Stimulated activated CD4-positive, alpha-beta T cell treated with anti-CD3 and anti-CD28 coated beads, Interleukin-15, amount 100 ng/mL, for 48 hours (primary cell): ENCODE data around the gene C12orf43.

Source experiments
- DNase-seq, 2 donors: peaks; one replicate each; pipeline ENCODE4 v3.0.0-alpha.2; 2020; ENCODE audit warnings: low read depth in 2 of 2

The C12orf43 gene

DNA sequence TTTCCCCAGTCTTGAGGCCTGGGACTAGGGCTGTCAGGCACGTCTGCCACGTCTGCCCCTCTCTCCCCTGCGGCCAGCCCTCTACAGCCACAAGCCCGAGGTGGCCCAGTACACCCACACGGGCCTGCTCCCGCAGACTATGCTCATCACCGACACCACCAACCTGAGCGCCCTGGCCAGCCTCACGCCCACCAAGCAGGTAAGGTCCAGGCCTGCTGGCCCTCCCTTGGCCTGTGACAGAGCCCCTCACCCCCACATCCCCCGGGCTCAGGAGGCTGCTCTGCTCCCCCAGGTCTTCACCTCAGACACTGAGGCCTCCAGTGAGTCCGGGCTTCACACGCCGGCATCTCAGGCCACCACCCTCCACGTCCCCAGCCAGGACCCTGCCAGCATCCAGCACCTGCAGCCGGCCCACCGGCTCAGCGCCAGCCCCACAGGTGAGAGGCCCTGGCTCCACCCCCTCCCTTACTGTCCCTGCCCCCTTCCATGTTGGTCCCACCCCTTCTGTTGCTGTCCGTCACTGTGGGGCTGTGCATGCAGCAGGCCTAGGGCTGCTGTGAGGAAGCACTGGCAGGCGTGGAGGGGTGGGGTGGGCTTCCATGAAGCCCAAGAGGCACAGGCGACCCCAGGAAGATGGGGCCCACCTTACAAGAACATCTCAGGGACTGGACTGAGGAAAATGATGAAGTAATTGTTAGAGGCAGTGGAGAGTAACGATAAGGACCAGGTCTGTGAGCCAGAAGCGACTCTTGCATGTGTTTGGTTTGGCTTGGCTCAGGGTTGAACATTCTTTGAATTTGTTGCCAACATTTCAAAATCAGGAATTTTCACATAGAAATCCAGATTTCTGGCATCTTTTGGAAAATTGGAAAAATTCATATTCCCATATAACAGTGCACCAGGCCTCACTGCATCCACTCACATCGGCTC is 16.8 kb downstream of the C12orf43 start:
- no peak for DNase-seq

DNA sequence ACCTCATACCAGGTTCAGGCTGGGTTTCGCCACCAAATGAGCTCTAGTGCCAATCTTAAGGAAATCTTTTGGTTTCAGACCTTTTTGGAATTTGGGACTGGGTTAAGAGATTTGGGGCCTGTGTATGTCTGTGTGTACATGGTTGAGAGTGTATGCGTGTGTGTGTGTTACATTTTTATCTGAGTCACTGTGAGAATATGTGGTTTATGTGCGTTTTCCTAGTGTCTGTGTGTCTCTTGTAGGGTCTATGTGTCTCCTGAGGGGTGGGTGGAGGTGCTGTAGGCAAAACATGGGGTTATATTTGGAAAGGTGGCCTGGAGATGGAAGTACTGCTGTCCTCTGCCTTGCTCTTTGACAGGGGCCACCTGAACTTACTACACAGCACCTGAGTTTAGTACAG is 17.9 kb downstream of the C12orf43 start:
- DNase-seq, result no peak

- DNase-seq, result no peak
Observed at GRCh38 chr12:120997448-120997847, 18.8 kb downstream of the C12orf43 start.

DNA sequence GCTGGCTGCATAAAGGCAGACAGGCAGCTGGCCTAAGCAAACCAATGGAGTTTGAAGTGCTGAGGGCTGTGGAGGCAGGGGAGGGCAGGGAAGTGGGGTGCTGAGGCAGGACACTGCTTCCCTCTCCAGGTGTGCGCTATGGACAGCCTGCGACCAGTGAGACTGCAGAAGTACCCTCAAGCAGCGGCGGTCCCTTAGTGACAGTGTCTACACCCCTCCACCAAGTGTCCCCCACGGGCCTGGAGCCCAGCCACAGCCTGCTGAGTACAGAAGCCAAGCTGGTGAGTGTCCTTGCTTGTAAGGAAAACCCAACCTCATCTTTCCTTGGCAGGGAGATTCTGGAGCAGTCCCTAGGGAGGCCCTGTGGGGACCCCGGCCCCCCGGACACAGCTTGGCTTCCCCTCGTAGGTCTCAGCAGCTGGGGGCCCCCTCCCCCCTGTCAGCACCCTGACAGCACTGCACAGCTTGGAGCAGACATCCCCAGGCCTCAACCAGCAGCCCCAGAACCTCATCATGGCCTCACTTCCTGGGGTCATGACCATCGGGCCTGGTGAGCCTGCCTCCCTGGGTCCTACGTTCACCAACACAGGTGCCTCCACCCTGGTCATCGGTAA is 20.0 kb downstream of the C12orf43 start:
- DNase-seq, result no peak

- DNase-seq, result no peak
Observed at GRCh38 chr12:120994589-120995337, 21.5 kb downstream of the C12orf43 start.

- no peak for DNase-seq
Observed at GRCh38 chr12:120994059-120994458, 22.2 kb downstream of the C12orf43 start.

- no peak for DNase-seq
Observed at GRCh38 chr12:120993496-120993895, 22.8 kb downstream of the C12orf43 start.

DNA sequence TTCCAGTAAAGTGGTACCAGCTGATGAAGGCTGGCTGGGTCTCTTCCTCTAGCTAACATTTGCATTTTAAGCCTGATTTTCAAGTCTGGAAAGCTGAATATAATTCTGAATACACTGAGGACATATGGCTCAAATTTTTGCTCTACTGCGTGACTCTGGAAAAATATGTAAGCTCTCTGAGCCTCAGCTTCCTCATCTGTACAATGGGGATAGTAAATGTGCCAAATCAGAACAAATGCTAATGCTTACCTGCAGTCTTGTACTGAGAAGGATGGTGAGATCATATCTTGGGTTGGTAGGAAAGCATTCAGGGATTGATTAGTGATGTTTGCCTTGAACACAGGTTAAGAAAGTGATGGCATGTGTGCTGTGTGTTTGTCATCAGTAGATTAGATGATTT is 23.3 kb downstream of the C12orf43 start:
- DNase-seq, result no peak

GRCh38 chr12:120991965-120992364 is 24.3 kb downstream of the C12orf43 start:
- DNase-seq, result no peak

- no peak for DNase-seq
Observed at GRCh38 chr12:120990487-120991055, 25.7 kb downstream of the C12orf43 start.

GRCh38 chr12:120989687-120990086 is 26.6 kb downstream of the C12orf43 start:
- DNase-seq, result no peak

DNA sequence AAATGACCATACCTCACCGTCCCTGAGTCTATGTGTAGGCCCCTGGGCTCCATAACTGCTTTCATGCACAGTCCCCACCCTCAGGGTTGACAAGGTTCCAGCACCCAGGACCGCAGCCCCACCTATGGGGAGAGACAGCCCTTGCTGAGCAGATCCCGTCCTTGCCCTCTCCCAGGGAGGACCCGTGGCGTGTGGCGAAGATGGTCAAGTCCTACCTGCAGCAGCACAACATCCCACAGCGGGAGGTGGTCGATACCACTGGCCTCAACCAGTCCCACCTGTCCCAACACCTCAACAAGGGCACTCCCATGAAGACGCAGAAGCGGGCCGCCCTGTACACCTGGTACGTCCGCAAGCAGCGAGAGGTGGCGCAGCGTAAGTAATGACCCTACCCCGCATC is 27.6 kb downstream of the C12orf43 start:
- no peak for DNase-seq

DNA sequence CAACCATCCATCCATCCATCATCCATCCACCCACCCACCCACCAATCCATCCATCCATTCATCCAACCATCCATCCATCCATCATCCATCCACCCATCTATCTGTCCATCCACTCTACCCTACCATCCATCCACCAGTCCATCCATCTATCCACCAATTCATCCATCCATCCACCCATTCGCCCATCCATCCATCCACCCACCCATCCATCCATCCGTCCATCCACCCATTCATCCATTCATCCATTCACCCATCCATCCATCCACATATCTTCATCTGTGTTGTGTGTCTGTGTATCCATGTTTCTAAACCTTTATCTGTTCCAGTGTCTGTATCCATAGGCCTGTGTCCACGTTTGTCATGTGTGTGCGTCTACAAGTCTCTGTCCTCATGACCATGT is 28.1 kb downstream of the C12orf43 start:
- DNase-seq, result no peak

DNA sequence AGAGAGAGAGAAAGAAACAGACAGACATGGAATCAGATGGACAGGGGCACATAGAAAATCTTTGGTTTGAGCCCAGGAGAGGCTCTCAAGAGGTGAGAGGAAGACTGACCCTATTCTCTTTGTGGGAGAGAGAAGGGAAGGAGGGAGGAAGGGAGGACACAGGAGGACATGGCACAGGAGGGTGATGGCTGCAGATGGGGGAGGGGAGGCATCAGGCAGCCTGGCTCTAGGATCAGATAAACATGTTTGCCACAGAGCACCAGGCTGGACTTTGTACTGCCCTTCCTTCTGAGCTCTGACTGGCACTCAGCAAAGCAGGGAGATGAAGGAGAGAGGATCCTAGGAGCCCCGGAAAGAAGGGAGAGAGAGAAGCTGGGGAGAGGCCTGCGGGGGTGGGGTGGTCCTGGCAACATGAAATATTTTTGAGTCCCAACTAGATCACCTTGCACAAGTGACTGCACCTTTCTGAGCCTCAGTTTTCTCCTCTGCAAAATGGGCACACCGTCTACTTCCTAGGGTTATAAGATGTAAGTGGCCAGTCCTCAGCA is 31.9 kb downstream of the C12orf43 start:
- DNase-seq, result no peak

- DNase-seq, result no peak
Observed at GRCh38 chr12:120983759-120984158, 32.5 kb downstream of the C12orf43 start.

- no peak for DNase-seq
Observed at GRCh38 chr12:120982659-120983058, 33.6 kb downstream of the C12orf43 start.

GRCh38 chr12:120981407-120981941 is 34.8 kb downstream of the C12orf43 start:
- DNase-seq, result no peak

GRCh38 chr12:120980800-120981368 is 35.4 kb downstream of the C12orf43 start:
- no peak for DNase-seq

DNA sequence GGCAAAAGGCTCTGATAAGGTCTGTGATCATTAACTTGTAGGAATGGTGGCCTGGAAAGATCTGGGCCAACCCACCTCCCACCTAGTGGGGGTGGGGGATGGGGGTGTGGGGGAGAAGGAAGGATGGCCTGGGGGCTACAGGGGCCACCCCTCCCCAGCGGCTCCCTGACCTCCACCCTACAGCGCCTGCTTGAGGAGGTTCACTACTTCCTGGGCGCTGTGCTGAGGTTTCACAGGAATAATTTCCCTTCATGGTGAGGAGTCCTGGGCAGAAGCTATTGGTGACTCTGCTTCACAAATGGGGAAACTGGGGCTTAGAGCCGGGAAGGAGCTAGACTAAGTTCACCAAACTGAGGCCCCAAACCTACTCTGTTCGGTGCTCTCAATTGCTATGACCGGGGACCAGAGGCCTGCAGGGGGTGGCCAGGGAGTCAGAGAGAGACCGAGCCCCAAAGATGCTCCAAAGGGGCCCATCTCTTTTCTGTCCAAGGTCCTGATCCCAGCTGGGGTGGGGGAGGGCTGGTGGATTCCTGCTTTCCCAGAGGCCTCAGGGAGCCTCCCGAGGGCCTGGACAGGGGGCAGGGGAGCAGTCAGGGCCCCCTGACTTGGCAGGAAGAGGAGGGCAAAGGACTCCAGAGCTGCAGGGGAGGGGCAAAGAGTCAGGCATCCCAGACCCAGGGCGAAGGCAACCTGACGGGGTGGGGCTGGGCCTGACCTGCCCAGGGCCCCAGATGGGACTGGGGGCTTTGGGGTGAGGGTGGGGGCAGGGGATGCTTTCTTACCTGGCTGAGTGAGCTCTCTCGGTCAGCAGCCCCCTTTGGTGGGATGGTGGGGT is 36.2 kb downstream of the C12orf43 start:
- no peak for DNase-seq

DNA sequence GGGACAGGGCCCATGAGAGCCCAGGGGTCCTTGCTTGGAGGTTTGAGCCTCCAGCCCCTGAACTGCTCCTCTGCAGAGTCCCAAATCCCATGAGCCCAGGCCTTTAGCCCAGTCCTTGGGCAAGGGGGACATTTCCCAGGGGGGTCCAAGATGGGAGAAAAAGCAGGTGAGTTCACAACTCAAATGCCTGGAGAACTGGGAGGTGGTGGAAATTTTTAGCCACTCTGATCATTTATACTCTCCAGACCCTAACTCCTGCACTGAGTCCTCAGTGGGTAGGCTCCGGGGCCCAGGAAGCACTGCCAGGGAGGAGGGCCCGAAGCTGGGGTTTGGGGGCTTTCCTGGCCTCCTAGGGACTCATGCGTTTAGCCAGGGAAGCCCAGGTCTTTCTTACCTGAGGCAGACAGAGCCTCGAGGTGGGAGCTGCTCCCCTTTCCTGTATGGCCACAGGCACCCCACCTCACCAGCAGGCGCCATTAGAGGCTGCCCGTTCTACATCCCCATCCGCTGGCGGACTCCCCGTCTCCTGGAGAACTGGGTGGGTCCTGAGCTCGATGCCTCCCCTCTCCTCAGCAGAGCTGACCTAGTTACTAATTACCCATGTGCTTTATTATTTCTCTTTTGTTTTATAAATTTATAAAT is 36.9 kb downstream of the C12orf43 start:
- DNase-seq, result no peak
